ENCODE results near the gene TCP11L2.

TCP11L2 gene

GRCh38 chr12:106267535-106267934 is 35.0 kb upstream of the TCP11L2 start:
- Histone ChIP-seq H3K27ac (no peak overlapping the region), H3K36me3 (ENCODE audit: insufficient read depth, low read length) (no peaks in the 10 kb centered on the region), H3K4me3 (no peak overlapping the region), H3K9ac (ENCODE audit: insufficient read length) (no peak overlapping the region), H3K9me3 (ENCODE audit: low read depth, low read length) (no peaks in the 10 kb centered on the region)
- no peak for TF ChIP-seq EZH2 (IDR thresholded peaks at IDR 0.05)
- no peak for TF ChIP-seq FOXP2 (optimal IDR thresholded peaks at IDR 0.05; ENCODE audit: control extremely low read depth, extremely low read length, insufficient read depth)
- TF ChIP-seq POLR2AphosphoS5 (IDR thresholded peaks at IDR 0.05; ENCODE audit: borderline replicate concordance, low read depth, low read length): no peak
- no peak for DNase-seq (ENCODE audit: low read depth, low spot score)

GRCh38 chr12:106269150-106269771 is 33.3 kb upstream of the TCP11L2 start:
- H3K4me3 ChIP-seq: no peak overlapping the region
- no peak for DNase-seq (ENCODE audit: low read depth, low spot score)

GRCh38 chr12:106271575-106272505 is 30.7 kb upstream of the TCP11L2 start:
- H3K9ac ChIP-seq (ENCODE audit: insufficient read length): peak overlapping the region; percentile 38
- peak overlapping the region; percentile 98 for H3K27ac ChIP-seq
- TF ChIP-seq POLR2AphosphoS5 (IDR thresholded peaks at IDR 0.05; ENCODE audit: borderline replicate concordance, low read depth, low read length) (no peak), EZH2 (IDR thresholded peaks at IDR 0.05) (no peak), FOXP2 (optimal IDR thresholded peaks at IDR 0.05; ENCODE audit: control extremely low read depth, extremely low read length, insufficient read depth) (no peak)
- no peak for DNase-seq (ENCODE audit: low read depth, low spot score)
- no peak overlapping the region; the same call in 1 of the 2 replicates for H3K4me3 ChIP-seq
- no peaks in the 10 kb centered on the region for H3K9me3 ChIP-seq (ENCODE audit: low read depth, low read length)
- H3K36me3 ChIP-seq (ENCODE audit: insufficient read depth, low read length): no peaks in the 10 kb centered on the region

More at GRCh38 chr12:106269150-106269771, 33.3 kb upstream of the TCP11L2 start:
- Histone ChIP-seq H3K36me3 (ENCODE audit: insufficient read depth, low read length) (no peaks in the 10 kb centered on the region), H3K9ac (ENCODE audit: insufficient read length) (no peak overlapping the region), H3K9me3 (ENCODE audit: low read depth, low read length) (no peaks in the 10 kb centered on the region), H3K27ac (peak overlapping the region; percentile 68; the same call in 1 of the 2 replicates)
- no peak for TF ChIP-seq EZH2 (IDR thresholded peaks at IDR 0.05)
- TF ChIP-seq POLR2AphosphoS5 (IDR thresholded peaks at IDR 0.05; ENCODE audit: borderline replicate concordance, low read depth, low read length): no peak
- TF ChIP-seq FOXP2 (optimal IDR thresholded peaks at IDR 0.05; ENCODE audit: control extremely low read depth, extremely low read length, insufficient read depth): no peak

GRCh38 chr12:106273491-106273890 is 29.0 kb upstream of the TCP11L2 start:
- H3K36me3 ChIP-seq (ENCODE audit: insufficient read depth, low read length): no peaks in the 10 kb centered on the region
- H3K4me3 ChIP-seq: peak overlapping the region; percentile 26; the same call in 1 of the 2 replicates
- no peak for DNase-seq (ENCODE audit: low read depth, low spot score)
- H3K9ac ChIP-seq (ENCODE audit: insufficient read length): peak overlapping the region; percentile 76
- no peak for TF ChIP-seq POLR2AphosphoS5 (IDR thresholded peaks at IDR 0.05; ENCODE audit: borderline replicate concordance, low read depth, low read length)
- no peak for TF ChIP-seq EZH2 (IDR thresholded peaks at IDR 0.05)
- TF ChIP-seq FOXP2 (optimal IDR thresholded peaks at IDR 0.05; ENCODE audit: control extremely low read depth, extremely low read length, insufficient read depth): no peak
- H3K27ac ChIP-seq: peak overlapping the region; percentile 98
- H3K9me3 ChIP-seq (ENCODE audit: low read depth, low read length): no peaks in the 10 kb centered on the region

- Histone ChIP-seq H3K9me3 (ENCODE audit: low read depth, low read length) (no peaks in the 10 kb centered on the region), H3K9ac (ENCODE audit: insufficient read length) (peak overlapping the region; percentile 81), H3K36me3 (ENCODE audit: insufficient read depth, low read length) (no peaks in the 10 kb centered on the region), H3K4me3 (peak overlapping the region; percentile 44), H3K27ac (peak overlapping the region; percentile 98)
- peak; percentile 86 for DNase-seq (ENCODE audit: low read depth, low spot score)
- TF ChIP-seq FOXP2 (optimal IDR thresholded peaks at IDR 0.05; ENCODE audit: control extremely low read depth, extremely low read length, insufficient read depth) (no peak), POLR2AphosphoS5 (IDR thresholded peaks at IDR 0.05; ENCODE audit: borderline replicate concordance, low read depth, low read length) (peak; percentile 22; the same call in 1 of the 2 replicates)
Measured at GRCh38 chr12:106274012-106274411, 28.5 kb upstream of the TCP11L2 start.

- no peak; the same call in 1 of the 2 replicates for TF ChIP-seq POLR2AphosphoS5 (IDR thresholded peaks at IDR 0.05; ENCODE audit: borderline replicate concordance, low read depth, low read length)
- TF ChIP-seq FOXP2 (optimal IDR thresholded peaks at IDR 0.05; ENCODE audit: control extremely low read depth, extremely low read length, insufficient read depth): no peak
- Histone ChIP-seq H3K9me3 (ENCODE audit: low read depth, low read length) (no peaks in the 10 kb centered on the region), H3K36me3 (ENCODE audit: insufficient read depth, low read length) (no peaks in the 10 kb centered on the region), H3K4me3 (peak overlapping the region; percentile 44), H3K9ac (ENCODE audit: insufficient read length) (peak overlapping the region; percentile 81), H3K27ac (peak overlapping the region; percentile 98)
- DNase-seq (ENCODE audit: low read depth, low spot score): peak; percentile 59
Measured at GRCh38 chr12:106274575-106275121, 27.9 kb upstream of the TCP11L2 start.

GRCh38 chr12:106275458-106275857 is 27.1 kb upstream of the TCP11L2 start:
- Histone ChIP-seq H3K9ac (ENCODE audit: insufficient read length) (peak overlapping the region; percentile 81), H3K4me3 (no peak overlapping the region), H3K9me3 (ENCODE audit: low read depth, low read length) (no peaks in the 10 kb centered on the region), H3K36me3 (ENCODE audit: insufficient read depth, low read length) (no peaks in the 10 kb centered on the region), H3K27ac (peak overlapping the region; percentile 98)
- no peak for TF ChIP-seq EZH2 (IDR thresholded peaks at IDR 0.05)
- DNase-seq (ENCODE audit: low read depth, low spot score): no peak

- TF ChIP-seq FOXP2 (optimal IDR thresholded peaks at IDR 0.05; ENCODE audit: control extremely low read depth, extremely low read length, insufficient read depth) (no peak), POLR2AphosphoS5 (IDR thresholded peaks at IDR 0.05; ENCODE audit: borderline replicate concordance, low read depth, low read length) (no peak), EZH2 (IDR thresholded peaks at IDR 0.05) (no peak)
- Histone ChIP-seq H3K27ac (peak overlapping the region; percentile 98), H3K36me3 (ENCODE audit: insufficient read depth, low read length) (no peaks in the 10 kb centered on the region), H3K9ac (ENCODE audit: insufficient read length) (no peak overlapping the region), H3K9me3 (ENCODE audit: low read depth, low read length) (no peaks in the 10 kb centered on the region; the same call in 1 of the 2 replicates), H3K4me3 (no peak overlapping the region)
- no peak for DNase-seq (ENCODE audit: low read depth, low spot score)
Measured at GRCh38 chr12:106276032-106276740, 26.3 kb upstream of the TCP11L2 start.
